IMR-90 (cell line): ENCODE data around the gene GARNL3. TPM values are rescaled to one million over a fixed set of nuclear protein-coding genes. Genes with fewer than 3 reads are reported as not detected.

Source experiments
- ATAC-seq: fragments of 200-7000 bp; cut with Tn5 transposase; 2 replicates; pipeline ENCODE4 v1.9.1; 2020; ENCODE audit warnings: low read depth, mild to moderate bottlenecking, moderate library complexity
- BruUV-seq: library from RNA; stranded (reverse); fragments of 400-500 nt; replicated peaks from 2 replicates; lab custom pipeline; 2021; lab: Mats Ljungman, UMichigan
- CTCF ChIA-PET: fragments of 300-600 bp; formaldehyde crosslinking; extraction: SDS; loops from one replicate; lab custom pipeline; 2021; ENCODE audit warnings: antibody characterized with exemption; lab: Yijun Ruan, JAX
- POLR2A ChIA-PET: fragments of 300-600 bp; sonication (Branson Sonifier 250); formaldehyde crosslinking; loops from one replicate; lab custom pipeline; 2022; ENCODE audit warnings: antibody characterized with exemption; ENCODE audit not compliant: unreplicated experiment; lab: Charles Lee
- DNase-seq: peaks from one replicate; pipeline ENCODE4 v3.0.0; 2013
- H2AFZ ChIP-seq: replicated peaks from 2 replicates; pipeline ENCODE3; 2013; ENCODE audit warnings: low read length, mild to moderate bottlenecking; ENCODE audit not compliant: poor library complexity
- H2AK5ac ChIP-seq: 2 replicates; pipeline ENCODE4 v1.6.1; 2013; ENCODE audit warnings: low read depth, low read length, inconsistent platforms
- H2AK9ac ChIP-seq: replicated peaks from 2 replicates; pipeline ENCODE3; 2013; ENCODE audit warnings: mild to moderate bottlenecking, low read depth, low read length, moderate library complexity; ENCODE audit not compliant: poor library complexity
- H2BK120ac ChIP-seq: 2 replicates; pipeline ENCODE4 v1.6.1; 2013; ENCODE audit warnings: low read depth, low read length, inconsistent platforms
- H2BK15ac ChIP-seq: 3 replicates; pipeline ENCODE4 v1.6.1; 2013; ENCODE audit warnings: low read depth, low read length, inconsistent platforms
- H2BK20ac ChIP-seq: 2 replicates; pipeline ENCODE4 v1.6.1; 2013; ENCODE audit warnings: low read depth, mild to moderate bottlenecking, inconsistent platforms, low read length, moderate library complexity
- H2BK5ac ChIP-seq: 2 replicates; pipeline ENCODE4 v1.6.1; 2013; ENCODE audit warnings: mild to moderate bottlenecking, low read depth, low read length, inconsistent platforms; ENCODE audit not compliant: poor library complexity, severe bottlenecking
- H3K14ac ChIP-seq: replicated peaks from 2 replicates; pipeline ENCODE4 v1.6.1; 2013; ENCODE audit warnings: low read depth, low read length, inconsistent platforms
- H3K18ac ChIP-seq: 2 replicates; pipeline ENCODE4 v1.6.1; 2013; ENCODE audit warnings: low read depth, low read length, control low read depth
- H3K23ac ChIP-seq: 2 replicates; pipeline ENCODE4 v1.6.1; 2013; ENCODE audit warnings: low read depth, low read length, inconsistent platforms
- H3K27ac ChIP-seq: 2 replicates; pipeline ENCODE4 v1.5.1; 2013; ENCODE audit warnings: mild to moderate bottlenecking, control low read depth, low read length; ENCODE audit not compliant: insufficient read depth
- H3K27me3 ChIP-seq: 2 replicates; pipeline ENCODE4 v1.6.1; 2013; ENCODE audit warnings: low read length; ENCODE audit not compliant: control insufficient read depth, insufficient read depth
- H3K36me3 ChIP-seq: 2 replicates; pipeline ENCODE4 v1.6.1; 2013; ENCODE audit warnings: low read length, mixed read lengths; ENCODE audit not compliant: control insufficient read depth, insufficient read depth
- H3K4ac ChIP-seq: 2 replicates; pipeline ENCODE4 v1.6.1; 2013; ENCODE audit warnings: low read depth, low read length, inconsistent platforms
- H3K4me1 ChIP-seq: 2 replicates; pipeline ENCODE4 v1.6.1; 2013; ENCODE audit warnings: low read length, mixed read lengths; ENCODE audit not compliant: control insufficient read depth, insufficient read depth
- H3K4me2 ChIP-seq: 2 replicates; pipeline ENCODE4 v1.6.1; 2013; ENCODE audit warnings: low read depth, mild to moderate bottlenecking, control low read depth, low read length, moderate library complexity
- H3K4me3 ChIP-seq: 2 replicates; pipeline ENCODE4 v1.5.1; 2013; ENCODE audit warnings: low read depth, mild to moderate bottlenecking, control low read depth, low read length, moderate library complexity; ENCODE audit not compliant: insufficient read depth
- H3K56ac ChIP-seq: 2 replicates; pipeline ENCODE4 v1.6.1; 2013; ENCODE audit warnings: low read length, inconsistent platforms; ENCODE audit not compliant: insufficient read depth; ENCODE audit errors: extremely low read depth
- H3K79me1 ChIP-seq, 2 experiments: 2 replicates each; pipeline ENCODE4 v1.6.1; 2013; ENCODE audit warnings: low read length in 2 of 2, inconsistent platforms in 1 of 2, low read depth in 1 of 2
- H3K9ac ChIP-seq: 2 replicates; pipeline ENCODE4 v1.6.1; 2013; ENCODE audit warnings: low read depth, low read length, control low read depth
- H3K9me1 ChIP-seq: 2 replicates; pipeline ENCODE4 v1.6.1; 2013; ENCODE audit warnings: low read length, inconsistent platforms; ENCODE audit not compliant: insufficient read depth
- H3K9me3 ChIP-seq: 2 replicates; pipeline ENCODE4 v1.6.1; 2013; ENCODE audit warnings: low read length; ENCODE audit not compliant: control insufficient read depth, insufficient read depth
- H4K20me1 ChIP-seq: 2 replicates; pipeline ENCODE4 v1.6.1; 2013; ENCODE audit warnings: low read length, inconsistent platforms; ENCODE audit not compliant: insufficient read depth
- H4K5ac ChIP-seq: 2 replicates; pipeline ENCODE4 v1.6.1; 2013; ENCODE audit warnings: mild to moderate bottlenecking, low read depth, low read length, control low read depth
- H4K8ac ChIP-seq, 2 experiments: 2 replicates each; pipeline ENCODE4 v1.6.1; 2013; ENCODE audit warnings: low read depth in 2 of 2, low read length in 2 of 2, control low read depth in 1 of 2, inconsistent platforms in 1 of 2
- H4K91ac ChIP-seq: 2 replicates; pipeline ENCODE4 v1.6.1; 2013; ENCODE audit warnings: low read depth, low read length, inconsistent platforms; ENCODE audit not compliant: insufficient read depth
- CEBPB ChIP-seq: IDR thresholded peaks from 2 replicates; pipeline ENCODE4 v1.6.1; 2012; ENCODE audit warnings: low read depth, low read length, improper control_type of control experiment
- ELK1 ChIP-seq: fragments of 150-350 bp; IDR thresholded peaks from 2 replicates; pipeline ENCODE4 v1.6.1; 2016; ENCODE audit warnings: low read depth, mild to moderate bottlenecking, low read length, moderate library complexity, borderline replicate concordance
- WGBS, 2 experiments: methylation state at CpG; one replicate each; pipeline versions ENCODE4 v1.1.5 to v1.1.7; 2013; ENCODE audit warnings: missing lambda C conversion rate in 2 of 2; ENCODE audit not compliant: insufficient read length in 1 of 2; ENCODE audit errors: extremely low coverage in 2 of 2; 5-methylcytosine and 5-hydroxymethylcytosine counted together
- dilution Hi-C: fragments of 300-500 bp; cut with HindIII; formaldehyde crosslinking; loops from one replicate; pipeline ENCODE4 v1.14.3; 2018; ENCODE audit warnings: low sequenced_read_pairs; ENCODE audit not compliant: unreplicated experiment
- in situ Hi-C: fragments of 300-500 bp; cut with MboI; formaldehyde crosslinking; loops from 3 replicates; pipeline ENCODE4 v1.14.3; 2019; ENCODE audit warnings: low sequenced_read_pairs, inconsistent platforms, mixed read lengths
- intact Hi-C: fragments of 100-400 bp; cut with micrococcal nuclease; formaldehyde crosslinking; loops from 2 replicates; pipeline ENCODE4 v1.10.0; 2022
- polyA plus RNA-seq, 3 experiments: library from polyadenylated mRNA; depleted of rRNA; stranded (reverse); fragments of >200 nt; gene quantifications; 2 replicates each; pipeline ENCODE4 v1.2.3, GENCODE V29; 2012; ENCODE audit warnings: low replicate concordance in 1 of 3
- total RNA-seq: library from RNA; depleted of rRNA; stranded (reverse); fragments of >200 nt; gene quantifications from 2 replicates; pipeline ENCODE4 v1.2.3, GENCODE V29; 2012

Gene GARNL3
- total and polyA plus RNA-seq, 2 of the 4 experiments (the other 2 are of a cell fraction) = 1.9 to 5.0 TPM

- no peak overlapping the region for H2AK5ac ChIP-seq
- H4K5ac ChIP-seq = no peak overlapping the region
- DNase-seq = no peak
- H3K23ac ChIP-seq = no peak overlapping the region
- H3K9me1 ChIP-seq = no peaks in the 10 kb centered on the region
- H3K79me1 ChIP-seq = no peaks in the 10 kb centered on the region
- in situ Hi-C loops (no loop called here), intact Hi-C loops (no loop called here), dilution Hi-C loops (no loop called here)
- H4K91ac ChIP-seq = no peak overlapping the region
- H3K9me3 ChIP-seq = no peaks in the 10 kb centered on the region
- no peak overlapping the region for H3K4ac ChIP-seq
- no peak overlapping the region for H3K27ac ChIP-seq
- H3K36me3 ChIP-seq = no peaks in the 10 kb centered on the region; the same call in 1 of the 2 replicates
- H3K18ac ChIP-seq = no peak overlapping the region
- no peak overlapping the region for H3K14ac ChIP-seq
- no peaks in the 10 kb centered on the region for H3K4me1 ChIP-seq
- WGBS, 2 experiments = no CpG with 5 or more reads among the region's 4 CpGs
- no peaks in the 10 kb centered on the region for H4K20me1 ChIP-seq
- H2BK120ac ChIP-seq = no peak overlapping the region
- CTCF ChIA-PET = no interaction called here
- no peak for ATAC-seq
- BruUV-seq = no TSS peak
- no peak overlapping the region for H2AK9ac ChIP-seq
- no peak overlapping the region for H2BK5ac ChIP-seq
- H2BK20ac ChIP-seq = no peak overlapping the region
- H3K4me3 ChIP-seq = no peak overlapping the region
- POLR2A ChIA-PET = no interaction called here
- no peaks in the 10 kb centered on the region; the same call in 1 of the 2 replicates for H3K27me3 ChIP-seq
- no peak overlapping the region for H3K9ac ChIP-seq
- H2AFZ ChIP-seq = no peak overlapping the region
- TF ChIP-seq ELK1 (no peak), CEBPB (no peak)
- no peak overlapping the region for H3K56ac ChIP-seq
- H4K8ac ChIP-seq = no peak overlapping the region
- no peak overlapping the region for H3K4me2 ChIP-seq
- no peak overlapping the region for H2BK15ac ChIP-seq
Observed at GRCh38 chr9:127356906-127357305, 92.3 kb downstream of the GARNL3 start.
